Stimulated activated CD4-positive, alpha-beta T cell treated with anti-CD3 and anti-CD28 coated beads, TNF-alpha, amount 100 ng/mL, for 1 hour (primary cell): ENCODE data around the gene MAN1B1.
A peak's percentile ranks its signal among the peaks of the same experiment; 100 is the strongest.

ENCODE experiments used
- DNase-seq, 3 donors: peaks; one replicate each; pipeline ENCODE4 v3.0.0-alpha.2; 2020; ENCODE audit warnings: low read depth in 3 of 3, low spot score in 1 of 3

MAN1B1 gene

DNA sequence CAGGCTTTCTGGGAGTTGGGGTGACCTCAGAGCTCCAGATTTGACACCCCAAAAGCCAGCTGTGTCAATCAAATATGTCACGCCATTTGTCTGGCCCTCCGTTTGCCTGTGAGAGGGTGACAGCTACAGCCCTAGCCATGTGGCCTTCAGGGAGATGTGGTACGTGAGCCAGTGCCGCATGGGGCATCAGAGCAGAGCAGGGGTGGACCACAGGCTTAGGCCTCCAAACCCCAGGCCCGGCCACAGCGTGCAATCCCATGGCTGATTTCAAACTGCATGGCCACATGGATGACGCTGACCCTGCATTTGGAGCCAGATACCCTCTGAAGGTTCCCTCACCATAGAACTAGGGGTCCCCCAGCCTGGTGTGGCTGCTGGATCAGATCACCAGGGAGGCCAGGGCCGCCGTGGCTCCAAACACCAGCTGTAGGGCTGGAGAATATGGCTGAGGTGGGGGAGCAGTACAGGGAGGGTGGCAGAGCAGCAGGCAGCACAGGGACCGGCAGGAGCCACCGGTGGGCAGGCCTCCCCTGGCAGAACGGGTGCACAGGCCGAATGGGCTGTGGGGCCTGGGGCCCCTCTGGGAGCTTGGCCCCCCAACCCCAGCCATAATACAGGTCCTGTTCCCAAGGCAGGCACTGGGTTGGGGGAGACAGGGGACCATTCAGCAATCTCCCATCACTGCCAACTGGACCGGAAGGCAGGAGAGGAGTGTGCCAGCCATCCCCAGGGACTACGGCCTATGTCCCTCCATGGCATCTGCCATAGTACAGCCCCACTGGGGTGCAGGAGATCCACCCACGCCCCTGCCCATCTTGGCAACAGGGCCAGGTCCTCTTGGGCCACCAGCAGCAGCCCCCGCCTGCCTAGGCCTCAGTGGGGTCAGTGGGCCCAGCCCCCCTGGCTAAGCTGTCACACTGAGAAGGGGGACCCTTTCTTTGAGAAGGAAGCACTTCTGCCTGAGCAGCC, 18.0 kb upstream of the MAN1B1 start:
- DNase-seq = no peak

DNA sequence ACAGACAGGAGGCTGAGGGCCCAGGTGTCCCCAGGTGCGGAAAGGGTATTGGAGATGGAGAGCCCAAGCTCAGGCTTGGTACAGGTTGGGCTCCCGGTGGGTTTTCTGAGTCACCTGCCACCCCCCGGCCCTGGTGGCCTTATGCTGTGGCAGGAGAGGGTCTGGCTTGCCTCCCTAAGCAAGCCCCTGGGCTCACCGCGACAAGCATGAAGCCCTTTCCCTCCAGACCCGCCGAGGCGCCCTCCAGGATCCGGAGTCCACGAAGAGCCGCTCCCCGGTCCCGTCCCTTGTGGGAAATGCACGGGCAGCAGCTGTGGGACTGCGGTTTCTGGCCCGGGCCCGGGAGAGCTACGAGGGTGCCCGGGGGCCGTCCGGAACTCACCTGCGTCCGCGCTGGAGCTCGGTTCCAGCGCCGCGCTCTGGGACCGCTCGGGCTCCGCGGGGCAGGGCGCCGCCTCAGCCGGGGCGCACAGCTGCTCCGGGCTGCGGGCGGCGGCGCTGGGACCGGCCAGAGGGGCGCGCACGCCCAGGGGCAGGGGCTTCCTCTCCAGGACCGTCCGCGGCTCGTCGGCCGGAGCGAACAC, 17.2 kb upstream of the MAN1B1 start:
- no peak for DNase-seq

DNA sequence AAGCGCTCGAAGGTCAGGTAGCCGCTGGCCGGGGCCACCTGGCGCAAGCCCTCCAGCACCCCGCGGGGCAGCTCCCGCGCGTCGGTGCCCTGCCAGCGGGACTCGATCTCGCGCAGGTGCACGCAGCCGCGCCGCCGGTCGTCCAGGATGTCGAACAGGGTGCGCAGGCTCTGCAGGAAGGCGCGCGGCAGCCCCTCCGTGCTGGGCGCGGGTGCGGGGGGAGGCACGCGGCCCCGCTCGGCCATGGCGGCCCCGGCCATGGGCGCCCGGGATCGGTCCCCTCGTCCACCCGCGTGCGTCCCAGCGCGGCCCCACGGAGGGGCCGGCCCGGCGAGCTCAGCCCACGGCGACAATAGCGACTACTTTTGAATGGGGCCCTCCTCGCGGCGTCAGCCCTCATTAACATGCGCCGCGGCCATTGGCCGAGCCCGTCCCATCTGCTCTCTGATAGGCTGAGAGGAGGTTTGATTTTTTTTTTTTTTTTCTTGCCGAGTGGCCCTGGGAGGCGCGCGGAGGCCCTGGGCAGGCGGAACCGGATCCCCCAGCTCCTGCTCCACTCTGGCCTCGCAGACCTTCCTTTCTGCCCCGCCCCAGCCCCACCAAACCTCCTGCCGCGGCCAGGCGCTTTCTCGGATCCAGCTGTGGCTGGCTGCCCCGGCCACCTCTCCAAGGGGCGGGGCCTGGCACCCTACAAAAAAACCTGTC, 16.4 kb upstream of the MAN1B1 start, which contains the start of gene SAPCD2:
SAPCD2 (minus strand) TSS at position 357 of the 705 bp plus-strand sequence; CDS start at position 260, 97 bp downstream.
- DNase-seq = peak; percentile 41 to 60 (median 47)

DNA sequence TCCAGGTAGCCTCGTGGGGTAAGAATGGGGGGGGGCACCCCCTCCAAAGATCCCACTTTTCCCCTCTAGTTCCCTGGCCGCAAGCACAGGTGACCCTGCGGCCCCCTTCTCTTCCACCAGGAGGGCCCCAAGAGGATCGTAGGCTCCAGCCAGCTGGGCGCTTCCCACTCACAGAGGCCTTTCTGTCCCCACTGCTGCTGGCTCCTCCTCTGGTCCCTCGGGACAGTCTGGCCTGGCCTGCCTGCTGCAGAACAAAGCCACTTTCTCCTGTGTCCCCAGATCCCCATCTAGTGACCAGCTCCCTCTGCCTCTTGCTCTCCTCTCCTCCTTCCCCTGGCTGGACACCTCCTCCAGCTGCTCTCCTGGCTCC, 15.9 kb upstream of the MAN1B1 start:
- DNase-seq = no peak

DNA sequence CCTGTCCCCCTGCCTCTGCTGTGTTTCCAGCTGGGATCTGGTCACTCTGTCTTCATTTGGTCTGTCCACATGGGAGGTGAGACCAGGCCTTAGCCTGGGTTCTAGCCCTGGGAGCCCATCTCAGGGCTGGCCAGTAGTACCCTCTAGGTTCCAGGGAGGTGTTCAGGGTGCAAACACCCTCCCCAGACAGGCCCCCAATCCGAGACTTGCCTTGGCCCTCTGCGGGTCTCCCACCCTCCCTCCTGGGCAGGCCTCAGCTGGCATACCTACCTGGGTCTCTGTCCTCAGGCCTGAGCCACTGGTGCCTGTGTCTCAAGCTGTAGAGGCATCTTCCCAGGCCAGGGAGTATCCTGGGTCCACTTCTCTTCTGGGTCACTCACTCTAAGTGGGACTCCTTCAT, 15.5 kb upstream of the MAN1B1 start:
- no peak for DNase-seq

DNA sequence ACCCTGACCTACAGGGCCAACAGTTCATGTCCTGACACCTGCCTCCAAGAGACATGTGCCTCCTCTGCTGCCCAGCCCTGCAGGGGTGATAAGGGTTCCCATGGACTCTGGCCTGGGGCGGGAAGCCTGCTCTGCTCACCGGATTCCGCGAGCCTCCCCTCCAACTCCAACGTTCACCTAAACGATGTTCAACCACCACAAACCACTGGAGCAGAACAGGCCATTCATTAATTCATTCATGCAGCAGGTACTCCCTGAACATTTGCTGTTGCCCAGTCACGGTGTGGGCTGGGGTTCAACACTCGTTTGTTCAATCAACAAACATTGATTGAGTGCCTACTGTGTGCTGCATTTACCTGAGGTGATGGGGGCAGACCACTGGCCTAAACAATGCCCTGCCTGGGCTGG, 12.8 kb upstream of the MAN1B1 start:
- no peak for DNase-seq

DNA sequence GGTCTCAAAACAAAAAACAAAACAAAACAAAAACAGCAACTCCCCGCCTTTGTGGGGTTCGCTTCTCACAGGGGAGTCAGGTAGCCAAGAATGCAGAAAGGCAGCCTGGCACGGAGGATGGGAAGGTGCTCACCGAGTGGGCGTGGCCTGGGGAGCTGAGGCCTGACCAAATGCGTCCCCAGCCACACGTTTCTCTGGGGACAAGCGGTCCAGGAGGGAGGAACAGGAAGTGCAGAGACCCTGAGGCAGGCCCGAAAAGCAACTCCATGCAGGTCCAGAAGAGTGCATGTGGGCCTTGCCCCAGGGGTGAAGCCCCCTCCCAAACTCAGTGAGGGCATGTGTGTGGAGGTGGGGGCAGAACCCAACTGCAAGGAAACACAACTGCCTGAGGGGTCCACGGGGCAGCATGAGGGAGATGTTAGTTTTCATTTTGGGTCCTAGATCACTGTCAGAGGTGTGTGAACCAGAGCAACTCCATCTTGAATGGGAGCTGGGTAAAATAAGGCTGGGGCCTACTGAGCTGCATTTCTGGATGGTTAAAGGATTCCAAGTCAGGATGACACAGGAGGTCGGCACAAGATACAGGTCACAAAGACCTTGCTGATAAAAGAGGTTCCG, 12.0 kb upstream of the MAN1B1 start:
- no peak for DNase-seq

DNA sequence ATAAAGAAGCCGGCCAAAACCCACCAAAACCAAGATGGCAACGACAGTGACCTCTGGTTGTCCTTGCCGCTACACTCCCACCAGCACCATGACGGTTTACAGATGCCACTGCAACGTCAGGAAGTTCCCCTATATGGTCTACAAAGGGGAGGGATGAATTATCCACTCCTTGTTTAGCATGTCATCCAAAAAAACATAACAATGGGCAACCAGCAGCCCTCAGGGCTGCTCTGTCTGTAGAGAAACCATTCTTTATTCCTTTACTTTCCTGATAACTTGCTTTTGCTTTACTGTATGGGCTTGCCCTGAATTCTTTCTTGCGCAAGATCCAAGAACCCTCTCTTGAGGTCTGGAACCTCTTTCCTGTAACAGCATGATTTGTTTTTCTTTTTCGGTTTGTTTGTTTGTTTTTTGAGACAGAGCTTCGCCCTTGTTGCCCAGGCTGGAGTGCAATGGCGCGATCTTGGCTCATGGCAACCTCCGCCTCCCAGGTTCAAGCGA, 11.5 kb upstream of the MAN1B1 start:
- DNase-seq = no peak

DNA sequence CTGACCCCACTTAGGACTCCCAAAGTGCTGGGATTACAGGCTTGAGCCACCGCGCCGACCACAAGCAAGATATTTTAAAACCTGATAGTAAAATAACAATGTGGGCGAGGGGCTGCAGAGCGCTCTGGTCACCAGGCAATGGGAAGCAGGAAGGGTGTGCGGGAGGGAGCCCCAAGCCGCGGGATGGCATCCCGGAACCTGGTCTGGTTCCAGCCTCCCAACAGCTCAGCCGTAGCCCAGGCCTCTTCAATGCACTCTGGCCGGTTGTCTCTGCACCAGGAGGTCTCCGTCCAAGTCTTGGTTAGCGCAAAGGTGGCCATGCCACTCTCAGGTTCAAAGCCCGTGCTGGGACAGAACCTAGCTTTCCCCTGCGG, 10.2 kb upstream of the MAN1B1 start:
- no peak for DNase-seq

DNA sequence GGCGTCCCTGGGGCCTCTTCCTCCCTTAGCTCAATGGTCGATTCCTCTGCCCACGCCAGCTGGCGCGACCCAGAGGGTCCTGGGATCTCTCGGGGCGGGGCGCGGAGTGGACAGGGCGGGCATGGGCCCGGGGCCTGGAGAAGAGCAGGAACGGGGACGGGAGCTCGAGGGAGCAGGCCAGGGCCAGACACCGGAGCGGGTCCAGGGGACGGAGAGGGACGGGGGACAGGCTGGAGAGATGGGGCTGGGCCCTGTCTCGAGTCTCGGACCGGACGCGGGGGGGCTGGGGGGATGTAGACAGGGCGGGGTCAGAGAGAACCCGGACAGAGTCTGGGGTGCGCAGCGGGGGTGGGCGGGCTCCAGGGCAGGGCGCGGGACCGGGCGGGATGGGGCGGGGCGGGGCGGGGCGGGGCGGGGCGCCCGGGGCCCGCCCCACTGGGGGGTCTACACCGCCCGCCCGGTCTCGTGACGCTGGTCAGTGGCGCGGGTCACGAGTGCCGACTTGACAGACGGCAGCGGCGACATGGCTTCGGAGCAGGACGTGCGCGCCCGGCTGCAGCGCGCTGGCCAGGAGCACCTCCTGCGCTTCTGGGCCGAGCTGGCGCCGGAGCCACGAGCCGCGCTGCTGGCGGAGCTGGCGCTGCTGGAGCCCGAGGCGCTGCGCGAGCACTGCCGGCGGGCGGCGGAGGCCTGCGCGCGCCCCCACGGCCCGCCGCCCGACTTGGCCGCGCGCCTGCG, 9.6 kb upstream of the MAN1B1 start, which contains the start of gene UAP1L1:
UAP1L1 (plus strand) TSS at position 508 of the 738 bp plus-strand sequence; CDS start at position 524, 16 bp downstream.
- DNase-seq = no peak

DNA sequence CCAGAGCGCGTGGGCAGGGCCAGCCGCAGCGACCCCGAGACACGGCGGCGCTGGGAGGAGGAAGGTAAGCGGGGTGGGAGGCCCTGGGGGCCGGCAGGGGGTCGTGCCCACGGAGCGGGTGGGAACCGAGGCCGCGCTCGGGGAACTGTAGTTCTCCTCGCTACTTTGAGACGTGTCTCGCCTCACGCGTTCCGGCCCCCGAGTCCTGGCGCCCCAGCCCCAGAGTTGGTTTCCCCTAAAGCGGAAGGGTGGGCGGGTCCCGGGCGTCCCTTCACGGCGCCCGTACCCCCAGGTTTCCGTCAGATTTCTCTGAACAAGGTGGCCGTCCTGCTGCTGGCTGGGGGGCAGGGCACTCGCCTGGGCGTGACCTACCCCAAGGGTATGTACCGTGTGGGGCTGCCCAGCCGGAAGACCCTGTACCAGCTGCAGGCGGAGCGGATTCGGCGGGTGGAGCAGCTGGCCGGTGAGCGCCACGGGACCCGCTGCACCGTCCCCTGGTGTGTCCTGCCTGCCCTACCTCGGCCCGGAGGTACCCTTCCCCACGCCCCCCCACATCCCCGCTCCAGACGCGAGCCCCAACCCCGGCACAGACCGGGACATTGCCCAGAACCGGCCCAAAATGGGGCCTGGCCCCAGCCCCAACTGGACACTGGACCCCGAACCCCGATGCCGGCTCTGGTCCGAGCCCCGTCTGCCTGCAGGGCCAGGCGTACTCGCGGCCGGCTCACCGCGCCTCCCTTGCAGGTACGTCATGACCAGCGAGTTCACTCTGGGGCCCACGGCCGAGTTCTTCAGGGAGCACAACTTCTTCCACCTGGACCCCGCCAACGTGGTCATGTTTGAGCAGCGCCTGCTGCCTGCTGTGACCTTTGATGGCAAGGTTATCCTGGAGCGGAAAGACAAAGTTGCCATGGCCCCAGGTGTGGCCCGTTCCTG, 8.8 kb upstream of the MAN1B1 start:
- DNase-seq = no peak

DNA sequence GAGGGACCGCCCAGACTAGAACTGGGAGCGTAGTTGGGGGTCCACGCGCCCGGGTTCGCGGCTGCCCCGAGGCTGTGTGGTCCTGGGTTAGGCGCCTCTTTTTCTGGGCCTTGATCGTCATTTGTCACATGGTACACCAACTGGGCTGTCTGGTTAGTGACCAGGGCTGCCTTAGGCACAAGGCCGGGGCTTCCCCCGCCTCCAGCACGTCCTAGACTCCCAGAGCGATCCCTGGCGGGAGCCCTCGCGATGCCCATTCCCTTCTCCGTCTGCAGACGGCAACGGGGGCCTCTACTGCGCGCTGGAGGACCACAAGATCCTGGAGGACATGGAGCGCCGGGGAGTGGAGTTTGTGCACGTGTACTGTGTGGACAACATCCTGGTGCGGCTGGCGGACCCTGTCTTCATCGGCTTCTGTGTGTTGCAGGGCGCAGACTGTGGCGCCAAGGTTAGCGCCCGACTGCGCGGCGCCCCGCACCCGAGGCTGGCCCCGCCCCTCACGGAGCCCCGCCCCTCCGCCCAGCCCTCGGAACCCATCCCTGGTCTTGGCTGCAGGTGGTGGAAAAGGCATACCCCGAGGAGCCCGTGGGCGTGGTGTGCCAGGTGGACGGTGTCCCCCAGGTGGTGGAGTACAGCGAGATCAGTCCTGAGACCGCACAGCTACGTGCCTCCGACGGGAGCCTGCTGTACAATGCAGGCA, 7.9 kb upstream of the MAN1B1 start:
- no peak for DNase-seq

DNA sequence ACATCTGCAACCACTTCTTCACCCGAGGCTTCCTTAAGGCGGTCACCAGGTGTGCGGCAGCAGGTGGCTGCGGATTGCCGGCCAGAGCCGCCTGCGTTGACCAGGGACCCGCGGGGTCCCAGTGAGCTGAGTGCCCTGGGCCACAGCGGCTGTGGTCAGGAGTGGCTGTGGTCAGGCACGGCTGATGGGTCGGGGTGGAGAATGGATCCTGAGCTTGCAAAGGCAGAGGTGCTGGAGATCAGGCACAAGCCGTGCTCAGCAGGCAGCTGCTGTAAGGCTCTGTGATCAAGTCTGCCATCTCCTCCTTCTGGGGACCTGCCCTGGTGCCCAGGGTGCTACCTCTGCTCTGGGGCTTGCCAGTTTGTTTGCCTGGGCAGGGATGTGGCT, 7.4 kb upstream of the MAN1B1 start:
- no peak for DNase-seq

DNA sequence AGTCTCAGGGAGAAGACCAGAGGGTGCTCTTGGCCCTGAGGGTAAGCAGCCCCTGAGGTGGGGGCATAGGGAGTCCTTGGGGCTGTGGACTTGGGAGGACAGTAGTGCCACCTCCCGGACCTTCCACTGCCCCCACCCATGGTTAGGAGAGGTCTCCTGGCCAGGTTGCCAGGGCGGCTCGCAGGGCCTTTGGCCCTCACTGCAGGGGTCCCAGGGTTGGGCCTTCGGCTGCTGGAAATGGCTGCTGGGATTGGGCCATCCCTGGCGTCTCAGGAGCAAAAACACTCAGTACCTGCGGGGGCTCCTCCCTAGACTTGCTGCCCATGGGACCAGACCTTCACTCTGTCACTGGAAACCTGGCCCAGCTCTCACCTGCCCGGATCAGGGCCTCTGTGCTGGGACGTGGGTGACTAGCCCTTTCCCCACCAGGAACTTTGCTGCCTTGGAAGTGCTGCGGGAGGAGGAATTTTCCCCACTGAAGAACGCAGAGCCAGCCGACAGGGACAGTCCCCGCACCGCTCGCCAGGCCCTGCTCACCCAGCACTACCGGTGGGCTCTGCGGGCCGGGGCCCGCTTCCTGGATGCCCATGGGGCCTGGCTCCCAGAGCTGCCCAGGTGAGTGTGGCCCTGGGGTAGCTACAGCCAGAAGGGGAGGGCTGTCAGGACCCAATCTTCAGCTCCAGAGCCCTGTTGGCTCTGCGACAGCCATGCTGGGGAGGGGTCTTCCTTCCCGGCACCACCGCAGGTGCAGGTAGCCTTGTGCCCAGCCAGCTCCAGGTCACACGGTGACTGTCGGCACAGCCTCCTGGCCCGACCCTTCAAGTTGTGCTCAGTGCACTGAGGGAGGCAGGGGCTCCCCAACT, 6.3 kb upstream of the MAN1B1 start:
- DNase-seq = no peak

DNA sequence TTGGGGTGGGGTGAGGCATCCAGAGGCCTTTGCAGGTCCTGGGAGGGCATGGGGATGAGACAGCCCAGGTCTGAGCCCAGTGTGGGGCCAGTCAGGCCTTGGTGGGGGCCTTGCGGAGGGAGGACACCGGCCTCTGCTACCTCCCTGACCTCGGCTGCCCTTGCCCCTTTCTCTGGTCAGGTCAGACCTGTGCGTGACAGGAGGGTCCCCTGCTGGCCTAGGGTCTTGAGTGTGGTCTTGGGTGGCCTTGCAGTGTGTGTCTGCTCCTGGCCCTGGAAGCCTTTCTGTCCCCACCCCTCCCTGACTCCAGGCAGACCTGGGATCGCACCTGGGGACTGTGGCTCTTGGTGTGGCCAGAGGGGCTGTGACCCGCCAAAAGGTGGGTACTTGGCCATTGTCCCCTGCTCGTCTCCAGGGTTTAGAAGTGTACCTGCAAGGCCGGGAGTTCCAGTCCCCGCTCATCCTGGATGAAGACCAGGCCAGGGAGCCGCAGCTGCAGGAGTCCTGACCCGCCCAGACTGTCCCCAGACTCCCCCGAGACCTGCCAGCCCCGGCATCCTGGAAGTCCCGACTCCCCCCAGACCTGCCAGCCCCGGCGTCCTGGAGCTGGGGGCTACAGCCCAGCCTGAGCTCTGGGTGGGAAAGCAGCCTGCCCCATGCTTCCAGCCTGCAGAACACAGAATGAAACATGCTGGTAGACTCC, 4.4 kb upstream of the MAN1B1 start:
- no peak for DNase-seq

DNA sequence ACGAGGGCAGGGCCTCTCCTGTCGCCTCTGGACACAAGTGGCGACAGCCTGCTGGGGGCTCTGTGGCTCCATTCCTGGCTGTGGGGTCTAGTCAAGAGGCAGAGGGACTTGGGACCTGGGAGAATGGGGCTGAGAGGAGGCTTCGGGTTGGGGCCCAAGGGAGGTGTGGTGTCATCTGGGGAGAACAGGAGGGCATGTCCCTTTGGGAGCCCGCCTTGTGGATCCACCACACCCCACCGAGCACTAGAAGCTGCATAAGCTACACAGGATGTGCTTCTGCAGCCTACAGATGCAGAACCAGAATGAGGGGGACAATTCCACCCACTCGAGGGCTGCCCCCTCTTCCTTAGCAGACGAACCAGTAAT, 3.9 kb upstream of the MAN1B1 start:
- DNase-seq = no peak

DNA sequence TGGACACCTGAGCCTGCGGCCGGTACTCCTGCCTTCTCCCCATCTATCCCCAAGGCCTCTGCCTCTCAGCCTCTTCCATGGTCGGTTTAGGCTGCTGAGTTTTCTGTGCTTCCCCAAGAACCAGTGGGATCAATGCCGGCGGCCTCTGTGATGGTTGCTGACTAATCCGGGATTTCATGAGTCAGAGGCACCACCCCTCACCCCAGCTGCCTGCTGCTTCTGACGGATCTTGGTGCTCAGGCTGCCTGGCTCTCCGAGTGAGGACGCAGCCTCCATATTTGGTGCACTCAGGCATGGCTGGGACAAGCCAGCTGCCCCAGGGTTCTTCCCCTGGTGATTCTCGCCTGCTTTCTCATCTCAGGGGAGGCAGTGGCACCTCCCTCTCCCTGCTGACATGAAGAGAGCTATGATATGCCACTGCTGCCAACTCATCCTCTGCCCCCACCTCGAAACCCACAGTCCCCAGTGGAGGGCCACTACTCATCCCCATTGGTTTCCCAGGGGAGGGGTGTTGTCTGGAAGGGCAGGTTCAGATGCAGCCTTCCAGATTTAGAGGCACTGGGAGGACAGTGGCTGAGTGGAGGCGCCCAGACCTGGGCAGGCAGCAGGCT, 3.3 kb upstream of the MAN1B1 start:
- DNase-seq = no peak
